Limb (tissue), 2 donors: ENCODE data around the gene TSHR.
"Not testable (repeated sequence)": the region's sequence is repeated elsewhere in the genome, so short reads cannot be mapped to it uniquely, and the experiment has no call there.

Source experiments
- DNase-seq, 2 donors: peaks; one replicate each; pipeline ENCODE4 v3.0.0-alpha.2; 2016; ENCODE audit errors: extremely low spot score in 2 of 2

The TSHR gene

GRCh38 chr14:80955416-80955941 lies at the start of gene TSHR:
Gene TSHR (plus strand): TSS chr14:80955621. CDS start chr14:80955681, 60 bp downstream.
- peak in 1 of 2 donors; percentile 38 for DNase-seq

GRCh38 chr14:80906336-80906735 lies 49.1 kb upstream of the TSHR start:
- no peak for DNase-seq

GRCh38 chr14:80906946-80907345 lies 48.5 kb upstream of the TSHR start:
- no peak for DNase-seq

GRCh38 chr14:80912013-80912412 lies 43.4 kb upstream of the TSHR start:
- not testable (repeated sequence) for DNase-seq

- no peak for DNase-seq
These were observed 35.8 kb upstream of the TSHR start for GRCh38 chr14:80919622-80920021.

GRCh38 chr14:80923368-80923767 lies 32.1 kb upstream of the TSHR start:
- DNase-seq = no peak

GRCh38 chr14:80924365-80925103 lies 30.9 kb upstream of the TSHR start:
- DNase-seq = no peak

- DNase-seq = no peak
These were observed 28.9 kb upstream of the TSHR start for GRCh38 chr14:80926397-80927082.

GRCh38 chr14:80927083-80927989 lies 28.1 kb upstream of the TSHR start:
- no peak for DNase-seq

- no peak for DNase-seq
These were observed 25.3 kb upstream of the TSHR start for GRCh38 chr14:80930095-80930494.

- no peak for DNase-seq
These were observed 24.5 kb upstream of the TSHR start for GRCh38 chr14:80930836-80931389.

GRCh38 chr14:80933282-80933681 lies 22.1 kb upstream of the TSHR start:
- DNase-seq = no peak

GRCh38 chr14:80933686-80934085 lies 21.7 kb upstream of the TSHR start:
- no peak for DNase-seq

GRCh38 chr14:80940146-80940545 lies 15.3 kb upstream of the TSHR start:
- no peak for DNase-seq

- DNase-seq = peak; percentile 96 to 98
These were observed 13.9 kb upstream of the TSHR start, which contains the start of gene CEP128 for GRCh38 chr14:80941241-80942185. Gene CEP128 (minus strand): TSS chr14:80941738.

GRCh38 chr14:80942191-80942600 lies 13.2 kb upstream of the TSHR start:
- no peak for DNase-seq

GRCh38 chr14:80944861-80945617 lies 10.4 kb upstream of the TSHR start:
- DNase-seq = no peak

- DNase-seq = no peak
These were observed 9.2 kb upstream of the TSHR start for GRCh38 chr14:80946187-80946586.

- DNase-seq = no peak
These were observed 8.6 kb upstream of the TSHR start for GRCh38 chr14:80946797-80947196.
